DND-41 (cell line): ENCODE data around the gene RIOX2.

ENCODE experiments used
- EZH2 ChIP-seq: IDR thresholded peaks from 3 replicates; pipeline ENCODE4 v1.6.1; 2012; ENCODE audit warnings: borderline replicate concordance, low read depth, mild to moderate bottlenecking, moderate library complexity, low read length, inconsistent platforms; ENCODE audit not compliant: severe bottlenecking
- TF ChIP-seq, protein P1 (sequence below): IDR thresholded peaks from 2 replicates; pipeline ENCODE4 v1.5.1; 2012; ENCODE audit warnings: borderline replicate concordance, low read length, moderate library complexity, mild to moderate bottlenecking; ENCODE audit not compliant: poor library complexity, severe bottlenecking; ENCODE audit errors: extremely low read depth

DNA sequence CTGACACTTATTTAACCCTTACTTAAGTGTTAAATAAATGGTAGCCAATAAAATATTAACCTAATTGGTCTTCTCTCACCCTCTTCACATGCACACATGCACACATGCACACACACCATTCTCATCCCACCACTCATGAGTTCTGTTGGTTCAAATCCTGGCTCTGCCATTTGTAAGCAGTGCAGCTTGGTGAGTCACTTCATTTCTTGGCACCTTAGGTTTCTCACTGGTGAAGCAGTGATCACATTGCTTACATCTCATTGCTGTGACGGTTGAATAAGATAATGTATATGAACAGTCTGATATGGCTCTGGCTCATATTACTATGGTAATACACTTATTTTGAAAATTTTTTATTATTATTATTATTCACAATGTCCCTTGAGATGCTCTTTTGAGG is 33.8 kb downstream of the RIOX2 start:
- TF ChIP-seq, protein P1, sequence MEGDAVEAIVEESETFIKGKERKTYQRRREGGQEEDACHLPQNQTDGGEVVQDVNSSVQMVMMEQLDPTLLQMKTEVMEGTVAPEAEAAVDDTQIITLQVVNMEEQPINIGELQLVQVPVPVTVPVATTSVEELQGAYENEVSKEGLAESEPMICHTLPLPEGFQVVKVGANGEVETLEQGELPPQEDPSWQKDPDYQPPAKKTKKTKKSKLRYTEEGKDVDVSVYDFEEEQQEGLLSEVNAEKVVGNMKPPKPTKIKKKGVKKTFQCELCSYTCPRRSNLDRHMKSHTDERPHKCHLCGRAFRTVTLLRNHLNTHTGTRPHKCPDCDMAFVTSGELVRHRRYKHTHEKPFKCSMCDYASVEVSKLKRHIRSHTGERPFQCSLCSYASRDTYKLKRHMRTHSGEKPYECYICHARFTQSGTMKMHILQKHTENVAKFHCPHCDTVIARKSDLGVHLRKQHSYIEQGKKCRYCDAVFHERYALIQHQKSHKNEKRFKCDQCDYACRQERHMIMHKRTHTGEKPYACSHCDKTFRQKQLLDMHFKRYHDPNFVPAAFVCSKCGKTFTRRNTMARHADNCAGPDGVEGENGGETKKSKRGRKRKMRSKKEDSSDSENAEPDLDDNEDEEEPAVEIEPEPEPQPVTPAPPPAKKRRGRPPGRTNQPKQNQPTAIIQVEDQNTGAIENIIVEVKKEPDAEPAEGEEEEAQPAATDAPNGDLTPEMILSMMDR: no peak
- TF ChIP-seq EZH2: no peak
